HepG2 (cell line): ENCODE data around the gene TMEM9B. TPM values are rescaled to one million over a fixed set of nuclear protein-coding genes. Genes with fewer than 3 reads are reported as not detected.

Experiments
- ETS1 ChIP-seq: sonication (generic); formaldehyde crosslinking; IDR thresholded peaks from 2 replicates; pipeline ENCODE4 v1.4.0; 2020; ENCODE audit warnings: missing genetic modification reagents
- FOXO1 ChIP-seq: sonication (generic); formaldehyde crosslinking; IDR thresholded peaks from 2 replicates; pipeline ENCODE4 v1.4.0; 2020; ENCODE audit warnings: missing genetic modification reagents
- HDAC6 ChIP-seq: fragments of 200-600 bp; sonication (generic); IDR thresholded peaks from 2 replicates; pipeline ENCODE4 v1.7.0; 2017; ENCODE audit warnings: mild to moderate bottlenecking, antibody characterized with exemption, low read length, low read depth
- HMG20B ChIP-seq: conservative IDR thresholded peaks from 2 replicates; pipeline ENCODE4 v1.6.1; 2016; ENCODE audit warnings: missing genetic modification reagents, missing compliant biosample characterization
- HNF1B ChIP-seq: sonication (generic); formaldehyde crosslinking; IDR thresholded peaks from 2 replicates; pipeline ENCODE4 v1.5.1; 2020; ENCODE audit warnings: mild to moderate bottlenecking, moderate library complexity, missing genetic modification reagents
- HOMEZ ChIP-seq: IDR thresholded peaks from 2 replicates; pipeline ENCODE4 v1.6.1; 2016; ENCODE audit warnings: low read depth
- HOXD1 ChIP-seq: sonication (generic); formaldehyde crosslinking; IDR thresholded peaks from 2 replicates; pipeline ENCODE4 v1.5.0; 2020; ENCODE audit warnings: missing genetic modification reagents
- IKZF5 ChIP-seq: IDR thresholded peaks from 2 replicates; pipeline ENCODE4 v1.6.1; 2018; ENCODE audit warnings: missing genetic modification reagents, mild to moderate bottlenecking, missing compliant biosample characterization
- KDM2A ChIP-seq: sonication (generic); formaldehyde crosslinking; IDR thresholded peaks from 2 replicates; pipeline ENCODE4 v1.4.0; 2020; ENCODE audit warnings: low read depth, missing genetic modification reagents, borderline replicate concordance
- NFATC3 ChIP-seq: sonication (generic); formaldehyde crosslinking; IDR thresholded peaks from 2 replicates; pipeline ENCODE4 v1.5.1; 2020; ENCODE audit warnings: mild to moderate bottlenecking, missing genetic modification reagents
- NR0B2 ChIP-seq: sonication (generic); formaldehyde crosslinking; IDR thresholded peaks from 2 replicates; pipeline ENCODE4 v1.4.0; 2020; ENCODE audit warnings: mild to moderate bottlenecking, missing genetic modification reagents
- NR2F2 ChIP-seq: IDR thresholded peaks from 2 replicates; pipeline ENCODE4 v1.6.1; 2012; ENCODE audit warnings: low read depth, inconsistent platforms, borderline replicate concordance
- PHF8 ChIP-seq: sonication (generic); formaldehyde crosslinking; IDR thresholded peaks from 2 replicates; pipeline ENCODE4 v1.5.0; 2020; ENCODE audit warnings: missing genetic modification reagents
- POGK ChIP-seq: sonication (generic); formaldehyde crosslinking; conservative IDR thresholded peaks from 2 replicates; pipeline ENCODE4 v1.8.0; 2022; ENCODE audit warnings: mild to moderate bottlenecking, moderate library complexity, missing genetic modification reagents
- PPARG ChIP-seq: conservative IDR thresholded peaks from 2 replicates; pipeline ENCODE4 v1.6.1; 2016; ENCODE audit warnings: missing biosample characterization, missing genetic modification reagents
- PRPF4 ChIP-seq: fragments of 200-400 bp; formaldehyde crosslinking; IDR thresholded peaks from 2 replicates; pipeline ENCODE4 v1.6.1; 2016; ENCODE audit warnings: low read length, low read depth; ENCODE audit not compliant: poor library complexity, severe bottlenecking
- SMYD3 ChIP-seq: sonication (generic); formaldehyde crosslinking; IDR thresholded peaks from 2 replicates; pipeline ENCODE4 v1.8.1; 2023; ENCODE audit warnings: mild to moderate bottlenecking, missing genetic modification reagents
- STAT5B ChIP-seq: sonication (generic); formaldehyde crosslinking; IDR thresholded peaks from 2 replicates; pipeline ENCODE4 v1.4.0; 2020; ENCODE audit warnings: missing genetic modification reagents
- TEAD2 ChIP-seq: sonication (generic); formaldehyde crosslinking; IDR thresholded peaks from 2 replicates; pipeline ENCODE4 v1.9.0; 2021; ENCODE audit warnings: missing genetic modification reagents
- TEAD3 ChIP-seq: optimal IDR thresholded peaks from 2 replicates; pipeline ENCODE3; 2016; ENCODE audit warnings: borderline replicate concordance
- ZBTB33 ChIP-seq: sonication (generic); formaldehyde crosslinking; IDR thresholded peaks from 2 replicates; pipeline ENCODE4 v1.4.0; 2020; ENCODE audit warnings: missing genetic modification reagents
- ZNF749 ChIP-seq: sonication (generic); formaldehyde crosslinking; IDR thresholded peaks from 2 replicates; pipeline ENCODE4 v1.8.0; 2022; ENCODE audit warnings: mild to moderate bottlenecking, missing genetic modification reagents, moderate library complexity, borderline replicate concordance
- polyA plus RNA-seq, 8 experiments: library from polyadenylated mRNA; depleted of rRNA in 3 of 8; stranded (reverse) in 7 of 8; unstranded in 1 of 8; fragments of >200 nt; fragmentation: Illumina TruSeq in 4 of 8; extraction: Trizol in 4 of 8; gene quantifications; 2 replicates each; pipeline versions ENCODE4 v1.2.1 to v1.2.3, GENCODE V29; 2011 to 2016; ENCODE audit warnings: low read depth in 4 of 8, missing spikeins in 1 of 8, mixed read lengths in 1 of 8; ENCODE audit not compliant: insufficient read depth in 1 of 8
- total RNA-seq, 5 experiments: library from RNA; depleted of rRNA; stranded (reverse); fragments of >200 nt; fragmentation: Illumina TruSeq; extraction: Trizol; gene quantifications; 2 replicates each; pipeline ENCODE4 v1.2.3, GENCODE V29; 2016; ENCODE audit warnings: low read depth in 1 of 5

Gene TMEM9B
- total and polyA plus RNA-seq, 2 of the 13 experiments (the other 11 are each of a cell fraction or from before 2014, with no cell fraction given), result 12.4 to 20.8 TPM

GRCh38 chr11:8985462-8985861 is 21.2 kb upstream of the TMEM9B start (continued):
- no peak for TF ChIP-seq HNF1B (CRISPR knock-in tag)
- TF ChIP-seq TEAD3 (CRISPR knock-in tag), result peak; percentile 39
- no peak for TF ChIP-seq ZNF749 (CRISPR knock-in tag)
- TF ChIP-seq NR2F2, result no peak
- no peak for TF ChIP-seq HOXD1
- TF ChIP-seq ZBTB33 (CRISPR knock-in tag), result no peak
- no peak for TF ChIP-seq HDAC6
- TF ChIP-seq IKZF5 (CRISPR knock-in tag), result no peak
- no peak for TF ChIP-seq POGK (CRISPR knock-in tag)
- TF ChIP-seq KDM2A (CRISPR knock-in tag), result no peak
- no peak for TF ChIP-seq STAT5B (CRISPR knock-in tag)
- TF ChIP-seq TEAD2 (CRISPR knock-in tag), result no peak
- no peak for TF ChIP-seq NR0B2 (CRISPR knock-in tag)
- TF ChIP-seq PRPF4, result no peak
- no peak for TF ChIP-seq SMYD3 (CRISPR knock-in tag)
- TF ChIP-seq FOXO1 (CRISPR knock-in tag), result peak; percentile 49; the same call in 1 of the 2 replicates
- TF ChIP-seq PPARG (CRISPR knock-in tag), result no peak
- TF ChIP-seq PHF8 (CRISPR knock-in tag), result no peak
- peak; percentile 77; the same call in 1 of the 2 replicates for TF ChIP-seq HOMEZ (CRISPR knock-in tag)
- no peak for TF ChIP-seq NFATC3 (CRISPR knock-in tag)
- TF ChIP-seq ETS1, result no peak
- no peak for TF ChIP-seq HMG20B
